HTR-8/SVneo (cell line): ENCODE data around the gene XPNPEP3.

Source experiments
- DNase-seq: peaks from one replicate; pipeline ENCODE4 v3.0.0; 2011; ENCODE audit warnings: low spot score, mixed read lengths; ENCODE audit not compliant: insufficient read length
- FAIRE-seq: peaks from 2 replicates; lab custom pipeline; 2011; peaks lifted over from hg19 to GRCh38; lab: Jason Lieb, UNC

Gene XPNPEP3

GRCh38 chr22:40976866-40977700 is 120.1 kb downstream of the XPNPEP3 start:
- DNase-seq = no peak
- FAIRE-seq = no peak

- FAIRE-seq = no peak
- no peak for DNase-seq
Observed at GRCh38 chr22:40979198-40979597, 122.2 kb downstream of the XPNPEP3 start.

- no peak for FAIRE-seq
- DNase-seq = no peak
Observed at GRCh38 chr22:40979871-40980270, 122.9 kb downstream of the XPNPEP3 start.
